ENCODE measurements around the gene PHF21B. TPM values are rescaled to one million over a fixed set of nuclear protein-coding genes. Genes with fewer than 3 reads are reported as not detected.

Gene PHF21B
- total and polyA plus RNA-seq, 2 of the 8 experiments (the other 6 are each of a cell fraction or from before 2014, with no cell fraction given): 19.3 to 68.1 TPM

- TF ChIP-seq CHD7 (IDR thresholded peaks at IDR 0.05; ENCODE audit: insufficient replicate concordance, low read length) (no peak), EZH2 (IDR thresholded peaks at IDR 0.05; ENCODE audit: low read depth, low read length, severe bottlenecking) (no peak), SP4 (IDR thresholded peaks at IDR 0.05; ENCODE audit: low read length) (no peak), NANOG (IDR thresholded peaks at IDR 0.05; ENCODE audit: insufficient read depth, low read depth, low read length, poor library complexity, severe bottlenecking) (no peak)
Observed at GRCh38 chr22:44938886-44939285, 70.9 kb downstream of the PHF21B start (continued).

All from H1 (cell line).